ENCODE data around the gene MED9.

The MED9 gene

GRCh38 chr17:17518014-17518413 is 41.2 kb downstream of the MED9 start:
- Histone ChIP-seq H3K36me3 (ENCODE audit: control insufficient read depth in 2 of 2, insufficient read depth in 2 of 2, low read length in 2 of 2) (no peaks in the 10 kb centered on the region), H3K9me3 (ENCODE audit: control insufficient read depth in 2 of 2, low read length in 2 of 2) (no peaks in the 10 kb centered on the region), H3K4me1 (ENCODE audit: control insufficient read depth, insufficient read depth, low read length) (no peaks in the 10 kb centered on the region), H3K9ac (ENCODE audit: low read length in 2 of 2) (no peak overlapping the region), H3K27ac (ENCODE audit: low read length) (no peak overlapping the region), H3K4me3 (ENCODE audit: low read length in 2 of 2) (no peak overlapping the region), H3K27me3 (ENCODE audit: control insufficient read depth in 1 of 2, insufficient read depth in 2 of 2, low read length in 2 of 2) (no peaks in the 10 kb centered on the region)

GRCh38 chr17:17518951-17519350 is 42.2 kb downstream of the MED9 start:
- H3K9ac ChIP-seq (ENCODE audit: low read length in 2 of 2), result no peak overlapping the region
- no peaks in the 10 kb centered on the region for H3K36me3 ChIP-seq (ENCODE audit: control insufficient read depth in 2 of 2, insufficient read depth in 2 of 2, low read length in 2 of 2)
- H3K27me3 ChIP-seq (ENCODE audit: control insufficient read depth in 1 of 2, insufficient read depth in 2 of 2, low read length in 2 of 2), result no peaks in the 10 kb centered on the region
- H3K4me1 ChIP-seq (ENCODE audit: control insufficient read depth, insufficient read depth, low read length), result no peaks in the 10 kb centered on the region
- no peaks in the 10 kb centered on the region for H3K9me3 ChIP-seq (ENCODE audit: control insufficient read depth in 2 of 2, low read length in 2 of 2)
- H3K27ac ChIP-seq (ENCODE audit: low read length), result no peak overlapping the region
- H3K4me3 ChIP-seq (ENCODE audit: low read length in 2 of 2), result no peak overlapping the region

- Histone ChIP-seq H3K4me3 (ENCODE audit: low read length in 2 of 2) (no peak overlapping the region), H3K36me3 (ENCODE audit: control insufficient read depth in 2 of 2, insufficient read depth in 2 of 2, low read length in 2 of 2) (no peaks in the 10 kb centered on the region), H3K27ac (ENCODE audit: low read length) (no peak overlapping the region), H3K9ac (ENCODE audit: low read length in 2 of 2) (no peak overlapping the region), H3K27me3 (ENCODE audit: control insufficient read depth in 1 of 2, insufficient read depth in 2 of 2, low read length in 2 of 2) (no peaks in the 10 kb centered on the region), H3K4me1 (ENCODE audit: control insufficient read depth, insufficient read depth, low read length) (no peaks in the 10 kb centered on the region), H3K9me3 (ENCODE audit: control insufficient read depth in 2 of 2, low read length in 2 of 2) (no peaks in the 10 kb centered on the region)
Measured at GRCh38 chr17:17519886-17520285, 43.1 kb downstream of the MED9 start.

DNA sequence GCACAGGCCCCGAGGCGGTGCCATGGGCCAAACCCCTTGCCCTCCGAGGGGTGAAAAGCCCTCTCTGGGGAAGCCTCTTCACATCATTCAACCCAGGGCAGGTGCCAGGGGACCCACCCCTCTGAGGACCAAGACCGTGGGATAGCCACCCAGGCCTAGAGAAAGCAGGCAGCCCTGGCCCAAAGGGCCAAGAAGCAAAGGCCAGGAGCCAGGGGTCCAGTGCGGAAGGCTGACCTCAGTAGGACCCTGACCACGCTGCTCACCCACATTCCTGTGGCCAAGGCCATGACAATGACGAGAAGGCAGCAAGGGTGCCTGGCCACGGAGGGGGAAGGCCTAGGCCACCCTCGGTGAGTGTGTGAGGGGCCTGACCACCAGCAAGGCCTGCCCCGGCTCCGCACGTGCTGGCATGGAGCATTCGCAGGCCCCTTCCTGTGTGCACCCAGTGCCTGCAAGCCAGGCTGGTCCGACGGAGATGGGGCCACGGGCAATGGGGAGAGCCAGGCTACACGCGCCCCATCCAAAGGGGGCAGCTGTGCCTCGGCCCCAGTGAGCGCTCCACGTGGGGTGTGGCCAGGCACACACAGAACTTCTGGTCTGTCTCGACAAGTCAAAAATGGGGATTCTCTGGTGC is 43.9 kb downstream of the MED9 start:
- no peak overlapping the region for H3K27ac ChIP-seq (ENCODE audit: low read length)
- H3K4me3 ChIP-seq (ENCODE audit: low read length in 2 of 2), result no peak overlapping the region
- H3K4me1 ChIP-seq (ENCODE audit: control insufficient read depth, insufficient read depth, low read length), result no peaks in the 10 kb centered on the region
- H3K36me3 ChIP-seq (ENCODE audit: control insufficient read depth in 2 of 2, insufficient read depth in 2 of 2, low read length in 2 of 2), result no peaks in the 10 kb centered on the region
- H3K9ac ChIP-seq (ENCODE audit: low read length in 2 of 2), result no peak overlapping the region
- H3K9me3 ChIP-seq (ENCODE audit: control insufficient read depth in 2 of 2, low read length in 2 of 2), result no peaks in the 10 kb centered on the region
- H3K27me3 ChIP-seq (ENCODE audit: control insufficient read depth in 1 of 2, insufficient read depth in 2 of 2, low read length in 2 of 2), result no peaks in the 10 kb centered on the region

- H3K9me3 ChIP-seq (ENCODE audit: control insufficient read depth in 2 of 2, low read length in 2 of 2), result no peaks in the 10 kb centered on the region
- H3K36me3 ChIP-seq (ENCODE audit: control insufficient read depth in 2 of 2, insufficient read depth in 2 of 2, low read length in 2 of 2), result no peaks in the 10 kb centered on the region
- H3K9ac ChIP-seq (ENCODE audit: low read length in 2 of 2), result no peak overlapping the region
- H3K4me1 ChIP-seq (ENCODE audit: control insufficient read depth, insufficient read depth, low read length), result peaks cover 17% of the 10 kb centered on the region
- no peaks in the 10 kb centered on the region for H3K27me3 ChIP-seq (ENCODE audit: control insufficient read depth in 1 of 2, insufficient read depth in 2 of 2, low read length in 2 of 2)
- no peak overlapping the region for H3K4me3 ChIP-seq (ENCODE audit: low read length in 2 of 2)
- H3K27ac ChIP-seq (ENCODE audit: low read length), result no peak overlapping the region
Measured at GRCh38 chr17:17523001-17523730, 46.4 kb downstream of the MED9 start.

- Histone ChIP-seq H3K27me3 (ENCODE audit: control insufficient read depth in 1 of 2, insufficient read depth in 2 of 2, low read length in 2 of 2) (no peaks in the 10 kb centered on the region), H3K9ac (ENCODE audit: low read length in 2 of 2) (no peak overlapping the region), H3K4me1 (ENCODE audit: control insufficient read depth, insufficient read depth, low read length) (peaks cover 17% of the 10 kb centered on the region), H3K4me3 (ENCODE audit: low read length in 2 of 2) (no peak overlapping the region), H3K36me3 (ENCODE audit: control insufficient read depth in 2 of 2, insufficient read depth in 2 of 2, low read length in 2 of 2) (no peaks in the 10 kb centered on the region), H3K9me3 (ENCODE audit: control insufficient read depth in 2 of 2, low read length in 2 of 2) (no peaks in the 10 kb centered on the region), H3K27ac (ENCODE audit: low read length) (no peak overlapping the region)
Measured at GRCh38 chr17:17523731-17524490, 47.1 kb downstream of the MED9 start.

GRCh38 chr17:17525311-17525710 is 48.5 kb downstream of the MED9 start:
- Histone ChIP-seq H3K36me3 (ENCODE audit: control insufficient read depth in 2 of 2, insufficient read depth in 2 of 2, low read length in 2 of 2) (no peaks in the 10 kb centered on the region), H3K9me3 (ENCODE audit: control insufficient read depth in 2 of 2, low read length in 2 of 2) (no peaks in the 10 kb centered on the region), H3K27me3 (ENCODE audit: control insufficient read depth in 1 of 2, insufficient read depth in 2 of 2, low read length in 2 of 2) (no peaks in the 10 kb centered on the region), H3K9ac (ENCODE audit: low read length in 2 of 2) (no peak overlapping the region), H3K4me1 (ENCODE audit: control insufficient read depth, insufficient read depth, low read length) (peaks cover 17% of the 10 kb centered on the region), H3K27ac (ENCODE audit: low read length) (no peak overlapping the region), H3K4me3 (ENCODE audit: low read length in 2 of 2) (no peak overlapping the region)

DNA sequence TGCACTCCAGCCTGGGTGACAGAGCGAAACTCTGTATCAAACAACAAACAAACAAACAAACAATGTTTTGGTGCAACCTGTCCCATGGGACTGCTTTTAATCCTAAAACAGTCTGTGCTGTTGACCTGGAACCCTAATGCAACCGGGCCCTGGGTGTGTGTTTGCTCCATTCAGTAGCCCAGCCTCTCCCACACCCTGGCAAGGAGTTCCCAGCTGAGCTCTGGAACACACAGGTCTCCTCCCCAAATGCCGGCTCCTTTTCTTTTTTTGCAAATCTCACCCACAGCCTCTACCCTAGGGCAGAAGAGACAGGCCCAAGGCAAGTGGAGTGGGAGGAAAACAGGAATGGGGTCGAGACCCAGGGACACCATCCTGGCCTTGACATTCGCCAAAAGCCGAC is 49.2 kb downstream of the MED9 start:
- no peaks in the 10 kb centered on the region for H3K36me3 ChIP-seq (ENCODE audit: control insufficient read depth in 2 of 2, insufficient read depth in 2 of 2, low read length in 2 of 2)
- no peak overlapping the region for H3K9ac ChIP-seq (ENCODE audit: low read length in 2 of 2)
- peak overlapping the region in 1 of 2 donors; percentile 40 for H3K4me3 ChIP-seq (ENCODE audit: low read length in 2 of 2)
- no peaks in the 10 kb centered on the region for H3K9me3 ChIP-seq (ENCODE audit: control insufficient read depth in 2 of 2, low read length in 2 of 2)
- H3K4me1 ChIP-seq (ENCODE audit: control insufficient read depth, insufficient read depth, low read length), result peaks cover 17% of the 10 kb centered on the region
- no peak overlapping the region for H3K27ac ChIP-seq (ENCODE audit: low read length)
- no peaks in the 10 kb centered on the region for H3K27me3 ChIP-seq (ENCODE audit: control insufficient read depth in 1 of 2, insufficient read depth in 2 of 2, low read length in 2 of 2)

DNA sequence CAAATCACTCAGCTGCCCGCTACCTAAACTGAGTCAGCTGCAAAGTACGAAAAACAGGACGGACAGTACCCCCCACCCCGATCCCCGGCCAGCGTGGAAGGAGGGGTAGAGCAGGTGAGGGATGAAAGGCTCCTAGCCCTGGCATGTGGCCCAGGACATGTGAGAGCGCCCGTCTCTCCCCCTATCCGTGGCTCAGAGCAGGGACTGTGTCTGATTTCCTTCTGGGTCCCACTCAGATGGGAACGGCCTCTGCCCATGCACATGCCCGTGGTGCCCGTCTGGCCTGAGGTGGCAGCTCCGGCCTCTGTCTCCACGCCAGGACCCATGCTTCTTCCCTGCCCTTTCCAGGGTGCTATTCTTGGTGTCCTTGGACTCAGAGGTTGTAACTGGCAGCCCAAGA is 49.6 kb downstream of the MED9 start:
- Histone ChIP-seq H3K4me3 (ENCODE audit: low read length in 2 of 2) (peak overlapping the region in 1 of 2 donors; percentile 40), H3K27ac (ENCODE audit: low read length) (no peak overlapping the region), H3K4me1 (ENCODE audit: control insufficient read depth, insufficient read depth, low read length) (peaks cover 17% of the 10 kb centered on the region), H3K9me3 (ENCODE audit: control insufficient read depth in 2 of 2, low read length in 2 of 2) (no peaks in the 10 kb centered on the region), H3K36me3 (ENCODE audit: control insufficient read depth in 2 of 2, insufficient read depth in 2 of 2, low read length in 2 of 2) (no peaks in the 10 kb centered on the region), H3K27me3 (ENCODE audit: control insufficient read depth in 1 of 2, insufficient read depth in 2 of 2, low read length in 2 of 2) (no peaks in the 10 kb centered on the region), H3K9ac (ENCODE audit: low read length in 2 of 2) (peak overlapping the region in 1 of 2 donors; percentile 29)

- Histone ChIP-seq H3K27ac (ENCODE audit: low read length) (no peak overlapping the region), H3K27me3 (ENCODE audit: control insufficient read depth in 1 of 2, insufficient read depth in 2 of 2, low read length in 2 of 2) (no peaks in the 10 kb centered on the region), H3K9ac (ENCODE audit: low read length in 2 of 2) (no peak overlapping the region), H3K36me3 (ENCODE audit: control insufficient read depth in 2 of 2, insufficient read depth in 2 of 2, low read length in 2 of 2) (no peaks in the 10 kb centered on the region), H3K4me3 (ENCODE audit: low read length in 2 of 2) (no peak overlapping the region), H3K4me1 (ENCODE audit: control insufficient read depth, insufficient read depth, low read length) (peaks cover 17% of the 10 kb centered on the region), H3K9me3 (ENCODE audit: control insufficient read depth in 2 of 2, low read length in 2 of 2) (peaks cover 0 to 2% of the 10 kb centered on the region in 2 donors)
Measured at GRCh38 chr17:17527534-17527933, 50.7 kb downstream of the MED9 start.
